SK-N-MC (cell line): Measurements from ENCODE around the gene HES6.

Experiments
- EZH2 ChIP-seq: fragments of 200-600 bp; sonication (generic); IDR thresholded peaks from one replicate; pipeline ENCODE4 v1.6.1; 2017; ENCODE audit warnings: antibody characterized with exemption
- FOXP2 ChIP-seq: optimal IDR thresholded peaks from 2 replicates; pipeline ENCODE3; 2011; ENCODE audit warnings: mild to moderate bottlenecking, moderate library complexity; ENCODE audit not compliant: insufficient read depth; ENCODE audit errors: extremely low read length, control extremely low read depth
- POLR2AphosphoS5 ChIP-seq: IDR thresholded peaks from 2 replicates; pipeline ENCODE4 v1.6.1; 2012; ENCODE audit warnings: mild to moderate bottlenecking, low read depth, low read length, borderline replicate concordance

- TF ChIP-seq POLR2AphosphoS5 (no peak), FOXP2 (no peak), EZH2 (no peak)
Measured at GRCh38 chr2:238242731-238243495, 3.1 kb upstream of the HES6 start.
